ENCODE results near the gene C21orf91. TPM values are rescaled to one million over a fixed set of nuclear protein-coding genes. Genes with fewer than 3 reads are reported as not detected.

Gene C21orf91
- total and polyA plus RNA-seq, 2 donors (not counting 1 experiment from before 2014, with no cell fraction given), result 6.7 to 32.3 TPM

DNA sequence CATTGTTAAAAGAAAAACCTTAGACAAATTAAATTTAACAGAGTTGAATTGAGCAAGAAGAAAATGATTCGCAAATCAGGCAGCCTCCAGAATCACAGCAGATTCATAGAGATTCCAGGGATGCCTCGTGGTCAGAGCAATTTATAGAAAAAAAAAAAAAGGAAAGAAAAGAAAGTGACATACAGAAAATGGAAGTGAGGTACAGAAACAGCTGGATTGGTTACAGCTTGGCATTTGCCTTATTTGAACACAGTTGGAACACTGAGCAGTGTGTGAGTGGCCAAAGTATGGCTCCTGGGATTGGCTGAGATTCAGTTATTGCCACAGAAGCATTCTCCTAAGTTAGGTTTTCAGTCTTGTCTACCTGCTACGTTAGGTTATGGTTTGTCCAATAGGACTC lies 9.1 kb upstream of the C21orf91 start:
- Histone ChIP-seq H3K27me3 (replicated peaks in 1 of 4; ENCODE audit: control extremely low read depth in 1 of 4, control insufficient read depth in 3 of 4, insufficient read depth in 4 of 4, low read length in 3 of 4) (no peaks in the 10 kb centered on the region), H3K9ac (ENCODE audit: low read length) (no peak overlapping the region), H2AFZ (ENCODE audit: insufficient read depth, low read depth, low read length, poor library complexity, severe bottlenecking) (no peak overlapping the region), H3K9me3 (ENCODE audit: control extremely low read depth in 1 of 3, control insufficient read depth in 2 of 3, insufficient read depth in 1 of 3, low read length in 2 of 3) (no peaks in the 10 kb centered on the region), H4K20me1 (ENCODE audit: control insufficient read depth, insufficient read depth, low read length, poor library complexity, severe bottlenecking) (no peaks in the 10 kb centered on the region), H3K27ac (ENCODE audit: low read length in 2 of 2) (no peak overlapping the region), H3K4me1 (ENCODE audit: control insufficient read depth in 2 of 2, insufficient read depth in 2 of 2, low read length in 2 of 2) (no peaks in the 10 kb centered on the region), H3K36me3 (replicated peaks in 1 of 2; ENCODE audit: control extremely low read depth in 1 of 2, control insufficient read depth in 1 of 2, extremely low read depth in 1 of 2, insufficient read depth in 2 of 2, low read length in 1 of 2) (no peaks in the 10 kb centered on the region), H3K4me3 (ENCODE audit: control extremely low read depth in 1 of 5, extremely low read depth in 1 of 5, insufficient read depth in 1 of 5, low read depth in 2 of 5, low read length in 4 of 5) (no peak overlapping the region), H3K4me2 (replicated peaks; ENCODE audit: low read depth, low read length, poor library complexity, severe bottlenecking) (no peak overlapping the region), H3K79me2 (ENCODE audit: control insufficient read depth, insufficient read depth, low read length) (no peaks in the 10 kb centered on the region)
- no peak for ATAC-seq (ENCODE audit: low read depth)
- Mint-ChIP-seq H3K4me3 (no peak overlapping the region), H3K4me1 (no peaks in the 10 kb centered on the region), H3K9me3 (ENCODE audit: insufficient read depth) (peaks cover 4% of the 10 kb centered on the region), H3K27me3 (no peaks in the 10 kb centered on the region), H3K27ac (no peak overlapping the region)
- POLR2A ChIA-PET, result no interaction called here
- no peak for DNase-seq
- 67% methylated on average over 1 of the region's 3 CpGs for WGBS (ENCODE audit: insufficient coverage)
- CTCF ChIA-PET, result interaction anchor here (0.6 to 1.1 kb wide), 2 partner anchors 8 to 11 kb away, joined by 3 read pairs; no protein-coding TSS in a partner anchor
- intact Hi-C loops (cut with micrococcal nuclease), result no loop called here
- TF ChIP-seq EZH2 (IDR thresholded peaks at IDR 0.05; ENCODE audit: borderline replicate concordance, insufficient read depth, low read depth, low read length, poor library complexity, severe bottlenecking), result no peak
- TF ChIP-seq CTCF (IDR thresholded peaks at IDR 0.05), result no peak

- Mint-ChIP-seq H3K27me3 (no peaks in the 10 kb centered on the region), H3K4me3 (no peak overlapping the region), H3K27ac (no peak overlapping the region), H3K4me1 (peaks cover 11% of the 10 kb centered on the region), H3K9me3 (ENCODE audit: insufficient read depth) (peaks cover 4% of the 10 kb centered on the region)
- DNase-seq (no peak), ATAC-seq (ENCODE audit: low read depth) (no peak)
- POLR2A ChIA-PET, result no interaction called here
- Histone ChIP-seq H3K4me2 (replicated peaks; ENCODE audit: low read depth, low read length, poor library complexity, severe bottlenecking) (no peak overlapping the region), H3K9ac (ENCODE audit: low read length) (no peak overlapping the region), H2AFZ (ENCODE audit: insufficient read depth, low read depth, low read length, poor library complexity, severe bottlenecking) (no peak overlapping the region), H3K9me3 (ENCODE audit: control extremely low read depth in 1 of 3, control insufficient read depth in 2 of 3, insufficient read depth in 1 of 3, low read length in 2 of 3) (no peaks in the 10 kb centered on the region), H3K36me3 (replicated peaks in 1 of 2; ENCODE audit: control extremely low read depth in 1 of 2, control insufficient read depth in 1 of 2, extremely low read depth in 1 of 2, insufficient read depth in 2 of 2, low read length in 1 of 2) (no peaks in the 10 kb centered on the region), H3K4me3 (ENCODE audit: control extremely low read depth in 1 of 5, extremely low read depth in 1 of 5, insufficient read depth in 1 of 5, low read depth in 2 of 5, low read length in 4 of 5) (no peak overlapping the region), H3K27ac (ENCODE audit: low read length in 2 of 2) (no peak overlapping the region), H4K20me1 (ENCODE audit: control insufficient read depth, insufficient read depth, low read length, poor library complexity, severe bottlenecking) (peaks cover 3% of the 10 kb centered on the region), H3K79me2 (ENCODE audit: control insufficient read depth, insufficient read depth, low read length) (peaks cover 5% of the 10 kb centered on the region), H3K27me3 (replicated peaks in 1 of 4; ENCODE audit: control extremely low read depth in 1 of 4, control insufficient read depth in 3 of 4, insufficient read depth in 4 of 4, low read length in 3 of 4) (no peaks in the 10 kb centered on the region), H3K4me1 (ENCODE audit: control insufficient read depth in 2 of 2, insufficient read depth in 2 of 2, low read length in 2 of 2) (peaks cover 9 to 11% of the 10 kb centered on the region in 2 donors)
- CTCF ChIA-PET, result no interaction called here
- WGBS (ENCODE audit: insufficient coverage), result 93% methylated on average over 2 of the region's 6 CpGs
- intact Hi-C loops (cut with micrococcal nuclease), result no loop called here
- TF ChIP-seq EZH2 (IDR thresholded peaks at IDR 0.05; ENCODE audit: borderline replicate concordance, insufficient read depth, low read depth, low read length, poor library complexity, severe bottlenecking) (no peak), CTCF (IDR thresholded peaks at IDR 0.05) (no peak)
Measured at GRCh38 chr21:17823846-17824245, 4.7 kb upstream of the C21orf91 start.

All from B cell (primary cell).